HG03025 (cell line): ENCODE data around the gene CFAP58.

Source experiments
- ATAC-seq: cut with Tn5 transposase; IDR thresholded peaks from one replicate; pipeline ENCODE4 v1.9.1; 2021; ENCODE audit warnings: mild to moderate bottlenecking, moderate library complexity; ENCODE audit not compliant: unreplicated experiment, low FRiP score

Gene CFAP58, protein sequence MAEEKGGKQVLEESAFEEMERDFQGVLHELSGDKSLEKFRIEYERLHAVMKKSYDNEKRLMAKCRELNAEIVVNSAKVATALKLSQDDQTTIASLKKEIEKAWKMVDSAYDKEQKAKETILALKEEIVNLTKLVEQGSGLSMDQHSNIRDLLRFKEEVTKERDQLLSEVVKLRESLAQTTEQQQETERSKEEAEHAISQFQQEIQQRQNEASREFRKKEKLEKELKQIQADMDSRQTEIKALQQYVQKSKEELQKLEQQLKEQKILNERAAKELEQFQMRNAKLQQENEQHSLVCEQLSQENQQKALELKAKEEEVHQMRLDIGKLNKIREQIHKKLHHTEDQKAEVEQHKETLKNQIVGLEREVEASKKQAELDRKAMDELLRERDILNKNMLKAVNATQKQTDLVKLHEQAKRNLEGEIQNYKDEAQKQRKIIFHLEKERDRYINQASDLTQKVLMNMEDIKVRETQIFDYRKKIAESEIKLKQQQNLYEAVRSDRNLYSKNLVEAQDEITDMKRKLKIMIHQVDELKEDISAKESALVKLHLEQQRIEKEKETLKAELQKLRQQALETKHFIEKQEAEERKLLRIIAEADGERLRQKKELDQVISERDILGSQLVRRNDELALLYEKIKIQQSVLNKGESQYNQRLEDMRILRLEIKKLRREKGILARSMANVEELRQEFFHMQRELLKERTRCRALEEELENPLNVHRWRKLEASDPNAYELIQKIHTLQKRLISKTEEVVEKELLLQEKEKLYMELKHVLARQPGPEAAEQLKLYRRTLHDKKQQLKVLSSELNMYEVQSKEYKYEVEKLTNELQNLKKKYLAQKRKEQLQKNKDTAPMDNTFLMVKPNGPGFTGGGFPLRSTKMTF

DNA sequence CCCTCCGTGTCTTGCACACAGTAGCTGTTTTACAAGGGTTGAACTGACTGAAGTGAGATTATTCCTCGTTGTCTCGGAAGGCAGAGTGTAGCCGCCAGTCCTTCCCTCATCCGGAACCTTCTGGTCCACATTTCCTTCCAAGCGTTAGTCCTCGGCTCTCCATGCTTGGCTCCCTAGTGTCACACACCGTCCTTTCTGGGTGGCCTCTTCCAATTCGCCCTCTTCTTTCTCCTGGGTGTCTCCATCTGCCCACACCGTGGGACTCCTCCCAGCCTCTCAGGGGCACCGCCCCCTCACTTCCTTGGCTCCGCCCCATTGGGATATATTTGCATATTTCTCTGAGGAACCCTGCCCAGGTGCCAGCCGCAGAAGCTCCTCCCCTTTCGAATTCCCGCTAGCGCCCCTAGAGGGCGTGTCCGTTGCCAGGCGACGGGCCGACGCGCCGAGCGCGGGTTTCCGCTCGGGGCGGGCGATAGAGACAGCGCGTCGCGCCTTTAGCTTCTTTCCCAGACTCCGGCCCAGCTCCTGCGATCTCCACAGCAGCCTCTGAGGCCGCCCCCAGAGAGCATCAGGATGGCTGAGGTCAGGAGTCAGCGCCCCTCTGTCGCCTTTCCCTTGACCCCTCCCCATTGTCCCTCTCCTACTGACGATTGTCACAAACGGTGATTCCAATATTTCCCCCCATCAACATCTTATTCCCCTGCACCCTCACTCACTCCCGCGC, at the start of gene CFAP58:
Gene CFAP58, plus strand, starts transcription at position 509 of the 724 bp plus-strand sequence. Its CDS starts 65 bp downstream, at position 574.
- peak; percentile 51 for ATAC-seq

GRCh38 chr10:104304356-104304745, 49.3 kb upstream of the CFAP58 start:
- ATAC-seq, result no peak

GRCh38 chr10:104304927-104305326, 48.7 kb upstream of the CFAP58 start:
- ATAC-seq, result no peak

DNA sequence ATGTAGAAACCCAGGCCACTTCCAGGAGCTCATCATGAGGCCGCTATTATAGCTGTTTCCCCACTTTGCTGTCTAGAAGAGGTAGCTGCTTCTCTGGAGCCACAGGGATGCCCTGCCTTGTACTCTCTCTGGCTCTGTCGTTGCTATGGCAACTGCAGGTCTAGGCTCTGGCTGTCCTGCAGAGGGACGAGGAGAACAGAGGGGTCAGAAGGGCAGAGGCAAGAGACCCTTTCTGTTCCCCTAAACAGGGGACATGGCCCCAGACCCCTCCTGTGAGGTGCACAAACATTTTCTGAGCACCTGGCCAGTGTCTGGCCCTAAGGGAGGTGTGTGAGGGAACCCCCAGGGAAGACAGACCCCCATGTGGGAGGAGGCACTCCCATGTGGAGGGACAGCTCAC, 46.7 kb upstream of the CFAP58 start:
- no peak for ATAC-seq

DNA sequence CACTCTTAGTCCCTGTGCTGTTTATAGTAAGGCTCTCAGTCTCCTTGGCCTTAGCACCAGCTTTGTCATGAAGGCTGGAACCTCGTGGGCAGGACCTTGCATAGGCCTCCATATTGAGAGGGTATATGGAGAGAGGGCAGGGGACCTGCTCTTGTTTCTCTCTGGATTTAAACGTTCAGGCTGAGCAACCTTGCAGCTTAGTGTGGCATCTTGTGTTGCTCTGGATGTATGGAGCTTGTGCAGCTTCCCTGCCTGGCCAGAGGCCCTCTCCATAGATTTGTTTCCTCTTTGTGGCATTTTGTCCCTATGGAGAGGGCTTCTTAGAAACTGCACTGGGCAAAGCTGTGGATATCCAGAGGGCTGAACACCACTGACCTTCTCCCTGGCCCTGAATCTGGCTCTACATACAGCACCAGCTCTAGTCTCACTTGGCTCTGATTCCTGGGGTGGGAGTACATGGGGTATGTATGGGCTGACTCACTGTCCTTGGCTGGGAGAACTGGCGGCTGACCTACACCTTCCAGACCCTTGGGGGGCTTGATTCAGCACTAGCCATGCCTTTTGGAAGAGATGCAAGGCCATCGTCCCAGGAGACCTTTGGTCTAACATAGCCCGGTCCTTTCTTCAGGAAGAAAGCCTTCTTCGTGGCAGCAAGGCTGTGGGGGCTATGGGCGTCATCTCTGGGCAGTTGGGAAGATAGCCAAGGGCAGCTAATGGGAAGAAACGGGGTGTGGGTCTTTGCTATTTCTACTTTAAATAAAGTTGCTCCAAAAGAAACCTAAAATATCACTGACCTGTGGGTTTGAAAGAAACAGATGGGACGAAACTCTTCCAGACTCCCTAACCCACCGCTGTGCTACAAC, 45.8 kb upstream of the CFAP58 start:
- no peak for ATAC-seq

GRCh38 chr10:104308439-104308903, 45.2 kb upstream of the CFAP58 start:
- ATAC-seq, result peak; percentile 66

GRCh38 chr10:104309980-104310978, 43.4 kb upstream of the CFAP58 start:
- ATAC-seq, result no peak

DNA sequence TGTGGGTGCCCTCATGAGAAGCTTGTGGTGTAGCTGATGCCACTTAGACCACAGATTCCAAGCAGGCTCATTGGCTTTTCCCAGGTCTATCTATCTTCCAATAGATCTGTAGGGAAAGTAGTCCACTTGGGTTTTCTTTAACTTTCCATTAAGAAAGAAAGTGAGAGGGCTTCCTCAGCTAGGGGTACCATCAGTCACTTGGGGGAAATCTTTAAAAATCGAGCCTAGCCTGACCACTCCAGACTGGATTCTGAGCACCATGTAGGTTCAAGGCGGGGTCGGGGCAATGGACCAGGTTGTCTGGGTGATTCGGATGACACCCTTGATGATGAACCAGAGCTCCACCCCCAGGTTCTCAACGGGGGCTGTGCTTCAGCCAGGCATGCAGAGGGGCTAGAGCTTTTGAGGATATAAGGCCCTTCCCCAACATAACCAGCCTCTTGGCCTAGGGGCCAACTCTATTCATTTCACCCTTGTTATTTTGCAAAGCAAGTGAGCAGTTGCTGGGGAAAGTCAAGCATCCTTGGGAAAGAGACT, 42.4 kb upstream of the CFAP58 start:
- ATAC-seq, result no peak

- no peak for ATAC-seq
These were observed 38.8 kb upstream of the CFAP58 start for GRCh38 chr10:104314591-104315485.

DNA sequence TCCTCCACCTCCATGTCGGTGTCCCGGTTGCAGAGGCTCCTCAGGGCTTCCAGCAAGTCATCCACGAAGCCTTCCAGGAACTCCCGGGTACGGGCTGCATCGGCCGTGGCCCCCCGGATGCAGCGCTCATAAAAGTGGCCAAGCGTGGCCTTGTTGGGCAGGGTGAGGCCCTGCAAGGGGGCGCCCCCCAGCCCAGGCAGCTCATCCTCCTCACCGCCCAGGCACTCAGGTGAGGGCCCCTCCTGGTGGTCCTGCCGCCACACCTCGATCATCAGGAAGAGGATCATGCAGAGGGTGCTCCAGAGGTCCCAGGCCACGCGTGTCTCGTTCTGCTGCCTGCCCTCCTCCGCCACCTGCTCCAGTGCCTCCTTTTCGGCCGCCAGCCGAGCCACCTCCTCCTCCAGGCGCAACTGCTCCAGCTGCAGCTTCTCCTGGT, 38.1 kb upstream of the CFAP58 start:
- ATAC-seq, result no peak

- ATAC-seq, result no peak
These were observed 37.1 kb upstream of the CFAP58 start for GRCh38 chr10:104316321-104317099.

- no peak for ATAC-seq
These were observed 36.3 kb upstream of the CFAP58 start for GRCh38 chr10:104317269-104317710.

GRCh38 chr10:104317726-104318299, 35.8 kb upstream of the CFAP58 start:
- no peak for ATAC-seq

DNA sequence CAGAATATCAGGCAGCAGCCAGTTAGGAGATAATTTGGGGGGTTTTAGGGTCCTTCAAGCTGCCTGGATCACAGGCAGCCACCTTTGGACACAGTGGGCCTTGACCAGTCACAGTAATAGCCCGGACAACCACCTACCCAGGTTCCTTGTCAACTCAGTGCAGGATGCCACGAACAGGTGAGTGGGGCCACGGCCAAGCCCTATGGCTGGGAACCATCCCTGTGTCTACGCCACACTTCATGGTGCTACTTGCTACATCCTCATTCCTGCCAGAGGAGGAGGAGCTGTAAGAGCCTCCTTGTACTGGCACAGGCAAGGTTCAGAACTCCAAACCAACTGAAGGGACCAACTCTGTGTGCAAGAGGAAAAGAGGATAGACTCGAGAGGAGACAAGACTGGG, 35.3 kb upstream of the CFAP58 start:
- no peak for ATAC-seq

DNA sequence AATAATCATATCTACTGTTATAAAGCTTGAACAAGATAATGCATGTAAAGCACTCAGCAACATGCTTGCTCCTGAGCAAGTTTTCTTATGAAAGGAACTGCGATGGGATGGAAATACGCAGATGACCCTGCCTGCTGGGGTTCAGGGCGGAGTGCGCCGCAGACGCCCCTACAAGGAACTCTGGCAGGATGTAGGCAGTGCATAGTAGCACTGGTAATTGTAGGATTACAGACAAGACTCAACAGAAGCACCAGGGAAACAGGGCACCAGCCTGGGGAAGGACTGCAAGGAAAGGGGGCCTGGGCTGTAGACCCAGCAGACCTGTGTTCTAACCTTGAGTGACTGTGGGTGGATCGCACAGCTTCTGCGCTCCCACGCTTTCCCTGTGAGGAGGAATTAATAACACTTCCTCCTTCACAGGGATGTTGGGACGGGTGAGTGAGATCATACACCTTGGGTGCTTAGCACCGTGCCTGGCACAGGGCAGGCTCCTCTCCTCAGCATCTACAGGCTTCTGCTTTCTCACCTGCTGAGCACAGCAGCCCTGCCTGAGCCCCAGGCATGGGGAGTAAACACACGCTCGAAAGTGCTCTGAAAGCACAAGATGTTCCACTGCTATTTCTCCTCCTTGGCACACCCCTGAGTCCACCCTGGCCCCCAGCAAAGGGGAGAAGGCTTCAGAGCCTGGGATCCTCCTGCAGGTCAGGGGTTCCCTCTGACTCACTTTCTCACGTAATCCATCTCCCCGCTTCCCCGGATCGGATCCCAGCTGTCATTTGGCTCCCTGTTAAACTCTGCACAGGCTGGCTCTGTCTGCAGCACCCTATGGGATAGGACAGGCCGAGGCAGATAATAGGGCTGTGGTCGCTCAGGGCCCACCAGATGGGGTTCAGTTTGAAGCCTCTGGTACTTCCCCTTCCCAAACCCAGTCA, 34.6 kb upstream of the CFAP58 start:
- no peak for ATAC-seq
